Activated CD4-positive, alpha-beta T cell treated with anti-CD3 and anti-CD28 coated beads for 4 hours (primary cell): ENCODE data around the gene ANKRD23.

ENCODE experiments used
- DNase-seq, 2 donors: peaks; one replicate each; pipeline ENCODE4 v3.0.0-alpha.2; 2020

ANKRD23 gene

DNA sequence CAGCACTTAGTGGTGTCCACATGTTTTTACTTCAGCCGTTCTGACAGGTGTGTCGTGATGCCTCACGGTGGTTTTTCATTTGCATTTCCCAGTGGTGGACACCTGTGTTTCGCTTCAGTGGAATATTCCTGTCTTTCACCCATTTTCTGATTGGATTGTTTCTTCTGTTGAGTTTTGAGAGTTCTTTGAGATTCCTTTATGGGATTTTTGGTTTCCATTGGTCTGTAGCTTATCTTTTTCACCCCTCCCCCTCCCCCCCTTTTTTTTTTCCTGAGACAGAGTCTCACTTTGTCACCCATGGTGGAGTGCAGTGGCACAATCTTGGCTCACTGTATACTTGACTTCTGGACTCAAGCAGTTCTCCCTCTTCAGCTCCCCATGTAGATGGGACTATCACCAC, 8.0 kb downstream of the ANKRD23 start:
- DNase-seq = no peak

DNA sequence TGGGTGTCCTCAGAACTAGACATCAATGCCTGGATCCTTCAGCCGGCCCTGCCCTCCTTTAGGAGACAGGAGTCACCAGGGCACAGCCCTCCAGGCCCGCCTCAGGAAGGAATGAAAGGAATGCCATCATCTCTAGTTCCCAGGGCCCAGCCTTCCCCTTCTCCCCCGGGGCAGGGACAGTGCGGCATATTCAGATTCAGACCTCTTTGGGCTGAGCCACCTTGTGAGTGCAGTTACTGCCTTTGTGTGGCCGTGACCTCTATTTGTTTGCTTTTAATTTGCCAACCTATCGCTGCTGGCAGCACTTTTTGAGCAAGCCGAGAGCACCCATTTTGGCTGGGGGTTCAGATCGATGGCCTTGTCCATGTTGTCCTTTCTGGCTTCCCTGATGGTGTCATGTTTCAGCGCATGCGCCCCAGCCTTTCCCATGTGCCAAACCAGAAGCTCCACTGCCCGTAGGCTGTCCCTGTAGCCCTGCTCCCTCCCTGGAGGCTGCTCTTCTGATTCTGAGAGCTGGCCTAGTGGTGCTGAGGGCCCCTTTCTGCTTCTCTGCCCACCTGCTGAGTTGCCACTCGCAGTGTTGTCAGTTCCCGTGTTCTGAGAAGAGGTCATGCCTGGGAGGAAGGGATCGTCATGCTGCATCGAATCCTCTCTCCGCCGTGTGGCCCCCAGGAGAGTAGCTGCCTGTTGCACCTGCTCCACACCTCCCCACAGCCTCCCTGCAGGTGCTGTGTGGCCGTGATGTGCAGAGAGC, 10.9 kb downstream of the ANKRD23 start:
- DNase-seq = no peak

- no peak for DNase-seq
Measured at GRCh38 chr2:96832408-96832753, 11.4 kb downstream of the ANKRD23 start.

DNA sequence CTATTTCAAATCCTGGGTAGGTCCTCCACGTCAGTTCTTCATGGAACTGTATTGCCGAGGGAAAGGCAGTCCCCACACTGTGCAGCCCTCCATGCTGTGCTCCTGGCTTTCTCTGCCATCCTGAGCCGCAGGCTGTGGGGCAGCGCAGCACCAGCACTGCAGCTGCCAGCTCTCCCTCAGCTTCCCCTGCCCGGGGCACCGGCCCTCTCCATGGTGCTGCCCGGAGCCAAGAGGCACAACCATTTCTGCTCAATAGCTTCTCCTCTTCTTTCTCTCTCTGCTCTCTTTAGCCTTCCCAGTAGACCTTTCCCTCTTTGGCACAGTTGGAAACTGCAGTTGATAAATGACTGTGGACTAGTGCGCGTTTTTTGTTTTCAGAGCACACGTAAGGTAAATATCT, 12.1 kb downstream of the ANKRD23 start:
- no peak for DNase-seq

- no peak for DNase-seq
Measured at GRCh38 chr2:96830044-96830562, 13.7 kb downstream of the ANKRD23 start.

- no peak for DNase-seq
Measured at GRCh38 chr2:96828874-96829273, 14.9 kb downstream of the ANKRD23 start.

DNA sequence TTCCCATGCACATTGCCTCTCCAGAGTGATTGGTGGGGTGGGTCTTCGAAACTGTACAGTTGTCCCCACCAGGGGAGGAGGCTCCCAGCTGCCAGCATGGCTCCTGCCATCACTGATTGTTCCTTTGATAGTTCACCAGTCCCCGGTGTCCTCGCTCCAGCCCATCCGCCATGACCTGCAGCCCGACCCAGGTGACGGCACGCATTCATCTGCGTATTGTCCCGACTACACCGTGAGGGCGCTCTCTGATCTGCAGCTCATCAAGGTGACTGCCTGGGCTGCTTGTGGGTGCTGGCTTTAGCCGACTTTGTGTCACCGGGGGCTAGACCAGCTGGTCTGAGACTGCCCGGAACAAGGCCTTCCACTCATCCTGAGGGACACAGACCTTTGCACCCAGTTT, 15.4 kb downstream of the ANKRD23 start:
- no peak for DNase-seq

- DNase-seq = no peak
Measured at GRCh38 chr2:96826546-96827278, 17.1 kb downstream of the ANKRD23 start.

GRCh38 chr2:96825057-96825456, 18.8 kb downstream of the ANKRD23 start:
- no peak for DNase-seq

DNA sequence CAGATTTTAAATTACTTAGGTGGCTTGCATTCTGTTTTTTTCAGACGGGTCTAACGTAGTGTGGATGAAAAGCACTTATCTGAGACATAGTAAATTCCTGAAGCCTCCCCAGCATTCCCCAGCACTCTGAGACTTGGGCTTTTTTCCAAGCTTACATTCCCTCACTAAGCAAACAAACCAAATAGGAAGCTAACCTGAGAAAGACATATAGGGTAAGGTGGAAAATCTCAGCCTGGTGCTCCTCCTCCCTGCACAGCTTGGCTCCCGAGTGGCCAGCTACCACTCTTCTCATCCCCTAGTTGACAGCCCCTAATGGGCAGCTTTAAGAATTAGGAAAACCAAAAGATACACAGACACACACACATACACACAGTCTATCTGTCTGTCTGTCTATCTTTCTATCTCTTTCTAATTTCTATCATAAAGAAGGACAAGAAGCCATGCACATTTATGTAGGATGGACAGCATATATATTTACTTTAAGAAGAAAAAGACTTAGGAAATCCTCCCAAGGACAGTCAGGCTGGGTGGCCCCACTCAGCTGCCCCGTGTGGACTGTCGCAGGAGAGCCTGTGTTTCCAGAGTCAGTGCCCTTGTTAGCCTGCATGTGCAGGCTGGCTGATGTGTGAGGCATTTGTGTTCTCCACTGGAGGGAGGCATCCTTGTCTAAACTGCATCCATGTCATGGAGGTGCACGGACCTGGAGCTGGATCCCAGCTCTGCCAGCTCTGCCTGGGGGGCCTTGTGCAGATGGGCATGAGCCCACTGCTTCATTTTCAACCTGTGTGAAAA, 19.5 kb downstream of the ANKRD23 start:
- DNase-seq = no peak

DNA sequence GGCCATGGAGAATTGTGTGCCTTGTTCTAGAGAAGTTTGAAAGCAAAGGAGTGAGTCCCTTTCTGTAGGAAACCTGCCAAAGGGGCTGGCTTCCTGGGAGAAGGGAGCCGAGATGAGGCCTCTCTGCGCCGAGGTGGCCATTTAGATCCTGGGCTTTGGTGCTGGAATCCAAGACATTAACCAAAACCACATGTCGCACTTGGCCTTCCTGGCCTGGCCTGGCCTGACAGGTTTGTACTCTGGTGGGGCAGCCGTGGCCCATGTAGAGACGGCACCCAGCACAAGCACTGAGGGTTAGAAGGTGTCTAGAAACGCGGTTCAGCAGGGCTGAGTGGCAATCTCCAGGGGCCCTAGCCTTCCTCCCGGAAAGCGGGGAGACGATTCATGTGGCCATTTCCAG, 20.6 kb downstream of the ANKRD23 start:
- DNase-seq = no peak

- no peak for DNase-seq
Measured at GRCh38 chr2:96822786-96823185, 21.0 kb downstream of the ANKRD23 start.

- no peak for DNase-seq
Measured at GRCh38 chr2:96821113-96821675, 22.6 kb downstream of the ANKRD23 start.

- no peak for DNase-seq
Measured at GRCh38 chr2:96819876-96820511, 23.8 kb downstream of the ANKRD23 start.

DNA sequence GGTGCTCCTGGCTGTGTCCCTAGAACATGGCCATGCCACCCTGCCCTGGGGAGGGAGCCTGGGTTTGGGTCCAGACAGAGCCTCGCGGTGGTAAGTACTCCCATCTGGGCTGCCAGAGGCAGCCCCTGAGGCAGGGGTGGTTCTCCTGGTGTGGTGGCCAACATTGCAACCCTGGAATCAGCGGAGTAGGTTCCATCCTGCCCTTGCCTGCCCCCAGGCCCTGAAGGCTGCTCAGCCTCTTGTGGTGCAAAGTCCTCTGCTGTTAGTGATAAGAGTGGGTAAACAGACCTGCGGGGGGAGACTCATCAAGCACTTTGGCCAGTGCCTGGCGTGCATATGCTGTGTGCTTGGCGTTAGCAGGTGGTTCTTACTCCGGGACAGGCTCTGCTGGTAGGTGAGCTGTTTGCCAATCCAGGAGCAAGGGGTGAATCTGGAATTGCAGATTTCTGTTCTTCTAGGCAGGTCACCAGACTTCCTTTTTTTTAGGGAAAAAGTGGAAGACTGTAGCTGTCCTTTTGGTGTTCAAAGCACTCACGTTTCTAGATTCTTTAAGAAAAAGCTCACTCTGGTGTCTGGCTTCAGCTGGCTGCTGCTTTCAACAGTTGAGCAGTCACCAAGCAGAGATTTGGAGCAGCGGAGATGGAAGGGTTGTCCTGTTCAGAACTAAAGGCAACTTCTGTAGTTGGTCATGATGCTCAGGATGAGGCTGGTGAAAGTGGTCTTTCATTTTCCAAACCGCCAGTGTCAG, 24.5 kb downstream of the ANKRD23 start:
- no peak for DNase-seq

DNA sequence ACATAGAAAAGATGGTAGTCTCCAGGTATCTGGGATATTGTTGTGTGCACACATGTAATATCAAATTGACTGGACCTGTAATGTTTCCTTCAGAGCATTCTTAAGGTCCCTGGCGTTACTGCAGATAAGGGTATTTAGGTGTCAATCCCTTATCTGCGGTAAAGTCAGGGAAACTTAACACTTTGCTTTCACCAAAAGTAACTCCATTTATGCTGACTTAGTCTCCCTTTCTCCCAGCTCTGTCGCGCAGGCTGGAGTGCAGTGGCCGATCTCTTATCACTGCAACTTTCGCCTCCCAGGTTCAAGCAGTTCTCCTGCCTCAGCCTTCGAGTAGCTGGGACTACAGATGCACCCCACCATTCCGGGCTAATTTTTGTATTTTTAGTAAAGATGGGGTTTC, 25.9 kb downstream of the ANKRD23 start:
- no peak for DNase-seq

GRCh38 chr2:96816836-96817702, 26.8 kb downstream of the ANKRD23 start:
- no peak for DNase-seq

- peak; percentile 95 for DNase-seq
Measured at GRCh38 chr2:96816127-96816835, 27.5 kb downstream of the ANKRD23 start, which contains the start of gene CNNM3. TSS of gene CNNM3 (plus strand) at chr2:96816268. CDS start at chr2:96816278, 10 bp downstream.

GRCh38 chr2:96815326-96816126, 28.3 kb downstream of the ANKRD23 start:
- DNase-seq = peak; percentile 26 to 42
